Measurements from ENCODE around the gene OSER1.

DNA sequence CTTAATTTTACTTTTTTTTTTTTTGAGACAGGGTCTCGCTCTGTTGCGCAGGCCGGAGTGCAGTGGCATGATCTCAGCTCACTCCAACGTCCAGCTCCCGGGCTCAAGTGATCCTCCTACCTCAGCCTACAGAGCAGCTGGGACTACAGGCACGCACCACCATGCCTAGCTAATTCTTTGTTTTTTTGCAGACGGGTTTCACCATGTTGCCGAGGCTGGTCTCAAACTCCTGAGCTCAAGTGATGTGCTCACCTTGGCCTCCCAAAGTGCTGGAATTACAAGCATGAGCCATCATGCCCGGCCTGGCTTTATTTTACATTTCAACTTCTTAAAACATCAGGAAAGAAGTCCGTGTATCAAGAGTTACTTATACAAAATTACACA is 5.7 kb downstream of the OSER1 start:
- TF ChIP-seq, protein P1, sequence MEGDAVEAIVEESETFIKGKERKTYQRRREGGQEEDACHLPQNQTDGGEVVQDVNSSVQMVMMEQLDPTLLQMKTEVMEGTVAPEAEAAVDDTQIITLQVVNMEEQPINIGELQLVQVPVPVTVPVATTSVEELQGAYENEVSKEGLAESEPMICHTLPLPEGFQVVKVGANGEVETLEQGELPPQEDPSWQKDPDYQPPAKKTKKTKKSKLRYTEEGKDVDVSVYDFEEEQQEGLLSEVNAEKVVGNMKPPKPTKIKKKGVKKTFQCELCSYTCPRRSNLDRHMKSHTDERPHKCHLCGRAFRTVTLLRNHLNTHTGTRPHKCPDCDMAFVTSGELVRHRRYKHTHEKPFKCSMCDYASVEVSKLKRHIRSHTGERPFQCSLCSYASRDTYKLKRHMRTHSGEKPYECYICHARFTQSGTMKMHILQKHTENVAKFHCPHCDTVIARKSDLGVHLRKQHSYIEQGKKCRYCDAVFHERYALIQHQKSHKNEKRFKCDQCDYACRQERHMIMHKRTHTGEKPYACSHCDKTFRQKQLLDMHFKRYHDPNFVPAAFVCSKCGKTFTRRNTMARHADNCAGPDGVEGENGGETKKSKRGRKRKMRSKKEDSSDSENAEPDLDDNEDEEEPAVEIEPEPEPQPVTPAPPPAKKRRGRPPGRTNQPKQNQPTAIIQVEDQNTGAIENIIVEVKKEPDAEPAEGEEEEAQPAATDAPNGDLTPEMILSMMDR (IDR thresholded peaks at IDR 0.05) = no peak
- no peak for TF ChIP-seq EZH2phosphoT487 (IDR thresholded peaks at IDR 0.05)

All from neural progenitor cell (in vitro differentiated cells).